Mucosa of descending colon (tissue), 3 donors: ENCODE data around the gene MAN2A1. TPM values are rescaled to one million over a fixed set of nuclear protein-coding genes. Genes with fewer than 3 reads are reported as not detected.
A peak's percentile ranks its signal among the peaks of the same experiment; 100 is the strongest.

Experiments
- ATAC-seq: fragments of 200-7000 bp; cut with Tn5 transposase; one replicate; pipeline ENCODE4 v1.9.1; 2020; ENCODE audit warnings: mild to moderate bottlenecking, moderate library complexity
- DNase-seq, 3 donors: peaks; one replicate each; pipeline ENCODE4 v3.0.0-alpha.2; 2020
- H3K36me3 ChIP-seq: fragments of 200-600 bp; one replicate; pipeline ENCODE4 v1.8.0; 2021; ENCODE audit warnings: low read depth, mild to moderate bottlenecking
- H3K4me1 ChIP-seq: fragments of 200-600 bp; one replicate; pipeline ENCODE4 v1.8.0; 2021; ENCODE audit warnings: low read depth, mild to moderate bottlenecking
- H3K4me3 ChIP-seq: fragments of 200-600 bp; one replicate; pipeline ENCODE4 v1.8.0; 2021; ENCODE audit warnings: mild to moderate bottlenecking
- H3K9me3 ChIP-seq: fragments of 200-600 bp; one replicate; pipeline ENCODE4 v1.8.0; 2021; ENCODE audit warnings: mild to moderate bottlenecking
- CTCF ChIP-seq: fragments of 200-600 bp; IDR thresholded peaks from one replicate; pipeline ENCODE4 v1.8.0; 2022; ENCODE audit warnings: antibody characterized with exemption, mild to moderate bottlenecking
- intact Hi-C, 2 donors: fragments of 100-400 bp; cut with DNase I in 1 of 2; cut with micrococcal nuclease in 1 of 2; formaldehyde crosslinking; loops; one replicate each; pipeline versions ENCODE4 v1.11.0 to v1.11.1; 2022; cut with DNase I, micrococcal nuclease
- total RNA-seq, 3 donors: library from RNA; stranded (reverse); fragmentation: NEBNext Ultra II Directional in 2 of 3; extraction: Animal tissue kit (Norgen Biotek cat#: 25700) in 2 of 3; gene quantifications; one replicate each; pipeline versions ENCODE4 v1.2.1 to v1.2.4, GENCODE V29; 2021 to 2023
- donor health status: DM: no; HTN: no; CAD: no; lungs with moderate emphysema.
- donor health status: DM: no; HTN: no; CAD: no.
- donor health status: DM: no; HTN: yes; CAD: no.

Gene MAN2A1
- total RNA-seq, 3 donors from 2014 or later = 56.8 to 88.7 (median 75.1) TPM

- DNase-seq = no peak
- intact Hi-C loops = no loop called here
- ATAC-seq = peak; percentile 53
Observed at GRCh38 chr5:109900911-109901627, 211.3 kb downstream of the MAN2A1 start.

GRCh38 chr5:109901628-109901981 is 211.9 kb downstream of the MAN2A1 start:
- H3K4me1 ChIP-seq = no peaks in the 10 kb centered on the region
- DNase-seq (no peak), ATAC-seq (no peak)
- TF ChIP-seq CTCF = no peak
- H3K9me3 ChIP-seq = no peaks in the 10 kb centered on the region
- H3K36me3 ChIP-seq = no peaks in the 10 kb centered on the region
- intact Hi-C loops = no loop called here
- H3K4me3 ChIP-seq = no peak overlapping the region

More at GRCh38 chr5:109900911-109901627, 211.3 kb downstream of the MAN2A1 start:
- Histone ChIP-seq H3K36me3 (no peaks in the 10 kb centered on the region), H3K4me3 (no peak overlapping the region), H3K9me3 (no peaks in the 10 kb centered on the region), H3K4me1 (no peaks in the 10 kb centered on the region)
- no peak for TF ChIP-seq CTCF

GRCh38 chr5:109903061-109903460 is 213.3 kb downstream of the MAN2A1 start:
- H3K4me3 ChIP-seq = no peak overlapping the region
- intact Hi-C loops = no loop called here
- ATAC-seq (no peak), DNase-seq (no peak)
- no peak for TF ChIP-seq CTCF
- no peaks in the 10 kb centered on the region for H3K4me1 ChIP-seq
- no peaks in the 10 kb centered on the region for H3K9me3 ChIP-seq
- no peaks in the 10 kb centered on the region for H3K36me3 ChIP-seq

GRCh38 chr5:109905906-109906305 is 216.2 kb downstream of the MAN2A1 start:
- ATAC-seq (no peak), DNase-seq (no peak)
- no peaks in the 10 kb centered on the region for H3K4me1 ChIP-seq
- intact Hi-C loops = no loop called here
- no peaks in the 10 kb centered on the region for H3K36me3 ChIP-seq
- no peak overlapping the region for H3K4me3 ChIP-seq
- TF ChIP-seq CTCF = no peak
- no peaks in the 10 kb centered on the region for H3K9me3 ChIP-seq

- H3K36me3 ChIP-seq = no peaks in the 10 kb centered on the region
- no peak overlapping the region for H3K4me3 ChIP-seq
- ATAC-seq (no peak), DNase-seq (no peak)
- no peaks in the 10 kb centered on the region for H3K4me1 ChIP-seq
- intact Hi-C loops = no loop called here
- TF ChIP-seq CTCF = no peak
- no peaks in the 10 kb centered on the region for H3K9me3 ChIP-seq
Observed at GRCh38 chr5:109907189-109907588, 217.5 kb downstream of the MAN2A1 start.

GRCh38 chr5:109907731-109908130 is 218.0 kb downstream of the MAN2A1 start:
- DNase-seq (no peak), ATAC-seq (no peak)
- Histone ChIP-seq H3K4me3 (no peak overlapping the region), H3K36me3 (no peaks in the 10 kb centered on the region), H3K9me3 (no peaks in the 10 kb centered on the region), H3K4me1 (no peaks in the 10 kb centered on the region)
- no peak for TF ChIP-seq CTCF
- intact Hi-C loops = no loop called here
